WTC11 (cell line): ENCODE data around the gene NDOR1. TPM values are rescaled to one million over a fixed set of nuclear protein-coding genes. Genes with fewer than 3 reads are reported as not detected.

Experiments
- ATAC-seq: fragments of 200-7000 bp; cut with Tn5 transposase; 2 replicates; pipeline ENCODE4 v1.10.0; 2021; ENCODE audit warnings: mild to moderate bottlenecking, moderate library complexity
- CTCF ChIA-PET: fragments of 300-600 bp; sonication (Branson Sonifier 250); formaldehyde crosslinking; loops from one replicate; lab custom pipeline; 2021; ENCODE audit warnings: antibody characterized with exemption; lab: Charles Lee
- POLR2A ChIA-PET: fragments of 350-600 bp; sonication (Branson Sonifier 250); formaldehyde crosslinking; loops from one replicate; lab custom pipeline; 2021; ENCODE audit warnings: antibody characterized with exemption; lab: Charles Lee
- DNase-seq: peaks from one replicate; pipeline ENCODE4 v3.0.0; 2021; ENCODE audit warnings: low spot score
- H3K27ac Mint-ChIP-seq: 2 replicates; pipeline ENCODE4 v1.8.0; 2021; ENCODE audit warnings: mixed read lengths
- H3K27me3 Mint-ChIP-seq: 2 replicates; pipeline ENCODE4 v1.8.0; 2021; ENCODE audit warnings: low read depth, mild to moderate bottlenecking, moderate library complexity, mixed read lengths
- H3K36me3 Mint-ChIP-seq: 2 replicates; pipeline ENCODE4 v1.8.0; 2021; ENCODE audit warnings: mixed read lengths
- H3K4me1 Mint-ChIP-seq: 2 replicates; pipeline ENCODE4 v1.8.0; 2022; ENCODE audit warnings: mixed read lengths
- H3K4me3 Mint-ChIP-seq: 2 replicates; pipeline ENCODE4 v1.8.0; 2021; ENCODE audit warnings: mild to moderate bottlenecking, moderate library complexity, mixed read lengths
- H3K9me3 Mint-ChIP-seq: 2 replicates; pipeline ENCODE4 v1.8.0; 2021; ENCODE audit warnings: mixed read lengths
- ESRRA ChIP-seq: sonication (generic); formaldehyde crosslinking; IDR thresholded peaks from 2 replicates; pipeline ENCODE4 v1.8.1; 2022; ENCODE audit warnings: mild to moderate bottlenecking, missing genetic modification reagents, borderline replicate concordance
- FOXK1 ChIP-seq: sonication (generic); formaldehyde crosslinking; IDR thresholded peaks from 2 replicates; pipeline ENCODE4 v1.8.0; 2022; ENCODE audit warnings: mild to moderate bottlenecking, moderate library complexity, missing genetic modification reagents
- HMGA2 ChIP-seq: fragments of 250-450 bp; sonication (Bioruptor Pico); IDR thresholded peaks from 2 replicates; pipeline ENCODE4 v1.4.0; 2021; ENCODE audit warnings: mild to moderate bottlenecking, moderate library complexity
- IRF2 ChIP-seq: sonication (generic); formaldehyde crosslinking; IDR thresholded peaks from 2 replicates; pipeline ENCODE4 v1.8.0; 2022; ENCODE audit warnings: low read depth, missing genetic modification reagents, borderline replicate concordance
- JUN ChIP-seq: sonication (generic); formaldehyde crosslinking; IDR thresholded peaks from 2 replicates; pipeline ENCODE4 v1.8.0; 2023; ENCODE audit warnings: mild to moderate bottlenecking, missing genetic modification reagents
- NFATC4 ChIP-seq: fragments of 250-450 bp; sonication (Bioruptor Pico); IDR thresholded peaks from 2 replicates; pipeline ENCODE4 v1.9.0; 2021; ENCODE audit warnings: mild to moderate bottlenecking
- NFE2L1 ChIP-seq: sonication (generic); formaldehyde crosslinking; IDR thresholded peaks from 2 replicates; pipeline ENCODE4 v1.8.1; 2023; ENCODE audit warnings: missing genetic modification reagents
- NR2C2 ChIP-seq: sonication (generic); formaldehyde crosslinking; IDR thresholded peaks from 2 replicates; pipeline ENCODE4 v1.8.0; 2022; ENCODE audit warnings: mild to moderate bottlenecking, missing genetic modification reagents
- TEAD1 ChIP-seq: sonication (generic); formaldehyde crosslinking; IDR thresholded peaks from 2 replicates; pipeline ENCODE4 v1.8.0; 2022; ENCODE audit warnings: mild to moderate bottlenecking, missing genetic modification reagents
- TEAD4 ChIP-seq: sonication (generic); formaldehyde crosslinking; IDR thresholded peaks from 2 replicates; pipeline ENCODE4 v1.8.0; 2022; ENCODE audit warnings: mild to moderate bottlenecking, missing genetic modification reagents
- ZBTB21 ChIP-seq: sonication (generic); formaldehyde crosslinking; IDR thresholded peaks from 2 replicates; pipeline ENCODE4 v1.8.1; 2023; ENCODE audit warnings: mild to moderate bottlenecking, missing genetic modification reagents, borderline replicate concordance
- total RNA-seq: library from RNA; stranded (reverse); gene quantifications from 3 replicates; pipeline ENCODE4 v1.2.3, GENCODE V29; 2021
- TF ChIP-seq, protein P1 (sequence below): fragments of 250-450 bp; sonication (Bioruptor Pico); IDR thresholded peaks from 2 replicates; pipeline ENCODE4 v1.9.0; 2021; ENCODE audit warnings: mild to moderate bottlenecking
- TF ChIP-seq, protein P2 (sequence below): fragments of 250-450 bp; sonication (Bioruptor Pico); IDR thresholded peaks from 2 replicates; pipeline ENCODE4 v1.9.0; 2021; ENCODE audit warnings: moderate library complexity, mild to moderate bottlenecking, inconsistent platforms, borderline replicate concordance
- TF ChIP-seq, protein P3 (sequence below): sonication (generic); formaldehyde crosslinking; IDR thresholded peaks from 2 replicates; pipeline ENCODE4 v1.8.1; 2023; ENCODE audit warnings: mild to moderate bottlenecking, missing genetic modification reagents
- TF ChIP-seq, protein P4 (sequence below): fragments of 250-450 bp; sonication (Bioruptor Pico); IDR thresholded peaks from 2 replicates; pipeline ENCODE4 v2.1.2; 2022; ENCODE audit warnings: mild to moderate bottlenecking, moderate library complexity
- TF ChIP-seq, protein P5 (sequence below): sonication (generic); formaldehyde crosslinking; IDR thresholded peaks from 2 replicates; pipeline ENCODE4 v1.8.1; 2022; ENCODE audit warnings: missing genetic modification reagents, borderline replicate concordance
- TF ChIP-seq, protein P6 (sequence below): sonication (generic); formaldehyde crosslinking; IDR thresholded peaks from 2 replicates; pipeline ENCODE4 v1.8.1; 2022; ENCODE audit warnings: low read depth, missing genetic modification reagents, borderline replicate concordance
- TF ChIP-seq, protein P7 (sequence below): sonication (generic); formaldehyde crosslinking; IDR thresholded peaks from 2 replicates; pipeline ENCODE4 v1.8.1; 2022; ENCODE audit warnings: mild to moderate bottlenecking, missing genetic modification reagents, moderate library complexity, borderline replicate concordance

NDOR1 gene
- total RNA-seq, 1 experiment from 2014 or later: 49.0 TPM

DNA sequence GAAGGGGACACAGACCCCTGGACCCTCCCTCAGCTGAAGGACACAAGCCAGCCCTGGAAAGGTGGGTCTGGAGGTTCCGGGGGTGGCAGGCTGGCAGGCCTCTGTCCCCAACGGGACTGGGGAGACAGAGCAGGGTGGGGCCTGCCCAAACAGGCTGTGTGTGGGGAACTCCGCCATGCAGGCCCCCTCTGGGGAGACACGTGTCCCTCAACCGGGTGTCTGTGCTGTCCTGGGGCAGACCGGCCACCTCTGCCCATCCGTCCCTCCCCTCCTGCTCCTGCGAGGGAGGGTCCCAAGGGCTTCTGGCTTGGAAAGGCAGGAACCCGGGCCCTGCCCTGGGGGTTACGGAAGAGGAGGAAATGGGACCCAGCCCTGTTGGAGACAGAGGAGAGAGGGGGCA is 26.6 kb downstream of the NDOR1 start (continued):
- TF ChIP-seq, protein P1, sequence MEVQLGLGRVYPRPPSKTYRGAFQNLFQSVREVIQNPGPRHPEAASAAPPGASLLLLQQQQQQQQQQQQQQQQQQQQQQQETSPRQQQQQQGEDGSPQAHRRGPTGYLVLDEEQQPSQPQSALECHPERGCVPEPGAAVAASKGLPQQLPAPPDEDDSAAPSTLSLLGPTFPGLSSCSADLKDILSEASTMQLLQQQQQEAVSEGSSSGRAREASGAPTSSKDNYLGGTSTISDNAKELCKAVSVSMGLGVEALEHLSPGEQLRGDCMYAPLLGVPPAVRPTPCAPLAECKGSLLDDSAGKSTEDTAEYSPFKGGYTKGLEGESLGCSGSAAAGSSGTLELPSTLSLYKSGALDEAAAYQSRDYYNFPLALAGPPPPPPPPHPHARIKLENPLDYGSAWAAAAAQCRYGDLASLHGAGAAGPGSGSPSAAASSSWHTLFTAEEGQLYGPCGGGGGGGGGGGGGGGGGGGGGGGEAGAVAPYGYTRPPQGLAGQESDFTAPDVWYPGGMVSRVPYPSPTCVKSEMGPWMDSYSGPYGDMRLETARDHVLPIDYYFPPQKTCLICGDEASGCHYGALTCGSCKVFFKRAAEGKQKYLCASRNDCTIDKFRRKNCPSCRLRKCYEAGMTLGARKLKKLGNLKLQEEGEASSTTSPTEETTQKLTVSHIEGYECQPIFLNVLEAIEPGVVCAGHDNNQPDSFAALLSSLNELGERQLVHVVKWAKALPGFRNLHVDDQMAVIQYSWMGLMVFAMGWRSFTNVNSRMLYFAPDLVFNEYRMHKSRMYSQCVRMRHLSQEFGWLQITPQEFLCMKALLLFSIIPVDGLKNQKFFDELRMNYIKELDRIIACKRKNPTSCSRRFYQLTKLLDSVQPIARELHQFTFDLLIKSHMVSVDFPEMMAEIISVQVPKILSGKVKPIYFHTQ (CRISPR knock-in tag): no peak

DNA sequence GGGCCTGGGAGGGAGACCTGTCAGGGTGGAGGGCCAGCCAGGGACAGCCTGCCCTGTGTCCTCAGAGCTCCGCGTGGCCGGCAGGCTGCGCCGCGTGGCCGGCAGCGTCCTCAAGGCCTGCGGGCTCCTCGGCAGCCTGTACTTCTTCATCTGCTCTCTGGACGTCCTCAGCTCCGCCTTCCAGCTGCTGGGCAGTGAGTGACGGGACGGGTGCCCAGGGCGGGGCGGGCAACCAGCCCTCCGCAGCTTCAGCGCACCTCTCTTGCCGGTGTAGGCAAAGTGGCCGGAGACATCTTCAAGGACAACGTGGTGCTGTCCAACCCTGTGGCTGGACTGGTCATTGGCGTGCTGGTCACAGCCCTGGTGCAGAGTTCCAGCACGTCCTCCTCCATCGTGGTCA is 27.0 kb downstream of the NDOR1 start:
- ATAC-seq (no peak), DNase-seq (no peak)
- Mint-ChIP-seq H3K27ac (no peak overlapping the region), H3K4me1 (peaks cover 12% of the 10 kb centered on the region), H3K9me3 (no peaks in the 10 kb centered on the region), H3K36me3 (no peaks in the 10 kb centered on the region), H3K4me3 (no peak overlapping the region), H3K27me3 (no peaks in the 10 kb centered on the region)
- TF ChIP-seq, protein P2, sequence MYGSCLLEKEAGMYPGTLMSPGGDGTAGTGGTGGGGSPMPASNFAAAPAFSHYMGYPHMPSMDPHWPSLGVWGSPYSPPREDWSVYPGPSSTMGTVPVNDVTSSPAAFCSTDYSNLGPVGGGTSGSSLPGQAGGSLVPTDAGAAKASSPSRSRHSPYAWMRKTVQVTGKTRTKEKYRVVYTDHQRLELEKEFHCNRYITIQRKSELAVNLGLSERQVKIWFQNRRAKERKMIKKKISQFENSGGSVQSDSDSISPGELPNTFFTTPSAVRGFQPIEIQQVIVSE (CRISPR knock-in tag): no peak
- TF ChIP-seq NR2C2 (CRISPR knock-in tag) (no peak), FOXK1 (CRISPR knock-in tag) (no peak), ESRRA (CRISPR knock-in tag) (no peak)
- ChIA-PET CTCF (interaction anchor here (0.6 kb wide), 1 partner anchor 9 kb away, joined by 6 read pairs; no protein-coding TSS in a partner anchor), POLR2A (no interaction called here)

DNA sequence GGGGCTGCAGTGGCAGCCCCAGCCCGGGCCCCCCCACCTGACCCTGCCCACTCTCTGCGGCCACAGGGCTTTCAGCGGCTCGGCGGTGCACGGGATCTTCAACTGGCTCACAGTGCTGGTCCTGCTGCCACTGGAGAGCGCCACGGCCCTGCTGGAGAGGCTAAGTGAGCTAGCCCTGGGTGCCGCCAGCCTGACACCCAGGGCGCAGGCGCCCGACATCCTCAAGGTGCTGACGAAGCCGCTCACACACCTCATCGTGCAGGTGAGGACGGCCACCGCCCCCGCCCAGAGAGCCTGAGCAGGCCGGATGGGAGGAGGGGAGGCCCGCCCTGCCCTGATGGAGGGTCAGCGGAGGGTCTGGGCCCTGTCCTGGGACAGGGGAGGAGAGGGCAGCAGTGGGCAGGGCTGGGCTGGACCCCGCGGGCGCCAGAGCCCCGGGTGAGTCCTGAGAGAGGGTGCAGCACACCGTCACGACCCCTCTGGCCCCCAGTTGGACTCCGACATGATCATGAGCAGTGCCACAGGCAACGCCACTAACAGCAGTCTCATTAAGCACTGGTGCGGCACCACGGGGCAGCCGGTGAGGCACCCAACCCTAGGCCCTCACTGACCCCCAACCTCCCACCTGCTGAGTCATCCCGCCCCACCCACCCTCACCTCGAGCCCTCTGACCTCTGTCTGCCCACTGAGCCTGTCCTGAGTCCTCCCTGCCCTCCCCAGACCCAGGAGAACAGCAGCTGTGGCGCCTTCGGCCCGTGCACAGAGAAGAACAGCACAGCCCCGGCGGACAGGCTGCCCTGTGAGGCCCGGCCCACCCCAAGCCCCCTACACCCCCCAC is 27.9 kb downstream of the NDOR1 start:
- CTCF ChIA-PET: interaction anchor here (0.5 to 4.6 kb wide), 8 partner anchors 9 to 187 kb away, joined by 3 to 143 read pairs (median 3); partner anchors contain the start of genes CYSRT1, NPDC1, RNF208 and RNF224
- Mint-ChIP-seq H3K36me3 (no peaks in the 10 kb centered on the region), H3K9me3 (no peaks in the 10 kb centered on the region), H3K27ac (no peak overlapping the region), H3K4me3 (no peak overlapping the region), H3K4me1 (peaks cover 13% of the 10 kb centered on the region), H3K27me3 (no peaks in the 10 kb centered on the region)
- DNase-seq: no peak
- no peak for ATAC-seq
- POLR2A ChIA-PET: no interaction called here
- no peak for TF ChIP-seq HMGA2 (CRISPR knock-in tag)
- TF ChIP-seq, protein P3, sequence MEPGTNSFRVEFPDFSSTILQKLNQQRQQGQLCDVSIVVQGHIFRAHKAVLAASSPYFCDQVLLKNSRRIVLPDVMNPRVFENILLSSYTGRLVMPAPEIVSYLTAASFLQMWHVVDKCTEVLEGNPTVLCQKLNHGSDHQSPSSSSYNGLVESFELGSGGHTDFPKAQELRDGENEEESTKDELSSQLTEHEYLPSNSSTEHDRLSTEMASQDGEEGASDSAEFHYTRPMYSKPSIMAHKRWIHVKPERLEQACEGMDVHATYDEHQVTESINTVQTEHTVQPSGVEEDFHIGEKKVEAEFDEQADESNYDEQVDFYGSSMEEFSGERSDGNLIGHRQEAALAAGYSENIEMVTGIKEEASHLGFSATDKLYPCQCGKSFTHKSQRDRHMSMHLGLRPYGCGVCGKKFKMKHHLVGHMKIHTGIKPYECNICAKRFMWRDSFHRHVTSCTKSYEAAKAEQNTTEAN (CRISPR knock-in tag): no peak
- TF ChIP-seq IRF2 (CRISPR knock-in tag): no peak
- TF ChIP-seq, protein P4, sequence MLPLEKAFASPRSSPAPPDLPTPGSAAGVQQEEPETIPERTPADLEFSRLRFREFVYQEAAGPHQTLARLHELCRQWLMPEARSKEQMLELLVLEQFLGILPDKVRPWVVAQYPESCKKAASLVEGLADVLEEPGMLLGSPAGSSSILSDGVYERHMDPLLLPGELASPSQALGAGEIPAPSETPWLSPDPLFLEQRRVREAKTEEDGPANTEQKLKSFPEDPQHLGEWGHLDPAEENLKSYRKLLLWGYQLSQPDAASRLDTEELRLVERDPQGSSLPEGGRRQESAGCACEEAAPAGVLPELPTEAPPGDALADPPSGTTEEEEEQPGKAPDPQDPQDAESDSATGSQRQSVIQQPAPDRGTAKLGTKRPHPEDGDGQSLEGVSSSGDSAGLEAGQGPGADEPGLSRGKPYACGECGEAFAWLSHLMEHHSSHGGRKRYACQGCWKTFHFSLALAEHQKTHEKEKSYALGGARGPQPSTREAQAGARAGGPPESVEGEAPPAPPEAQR (CRISPR knock-in tag): no peak
- TF ChIP-seq NFATC4: no peak
- TF ChIP-seq ZBTB21 (CRISPR knock-in tag): no peak
- no peak for TF ChIP-seq NFE2L1 (CRISPR knock-in tag)
- TF ChIP-seq, protein P5, sequence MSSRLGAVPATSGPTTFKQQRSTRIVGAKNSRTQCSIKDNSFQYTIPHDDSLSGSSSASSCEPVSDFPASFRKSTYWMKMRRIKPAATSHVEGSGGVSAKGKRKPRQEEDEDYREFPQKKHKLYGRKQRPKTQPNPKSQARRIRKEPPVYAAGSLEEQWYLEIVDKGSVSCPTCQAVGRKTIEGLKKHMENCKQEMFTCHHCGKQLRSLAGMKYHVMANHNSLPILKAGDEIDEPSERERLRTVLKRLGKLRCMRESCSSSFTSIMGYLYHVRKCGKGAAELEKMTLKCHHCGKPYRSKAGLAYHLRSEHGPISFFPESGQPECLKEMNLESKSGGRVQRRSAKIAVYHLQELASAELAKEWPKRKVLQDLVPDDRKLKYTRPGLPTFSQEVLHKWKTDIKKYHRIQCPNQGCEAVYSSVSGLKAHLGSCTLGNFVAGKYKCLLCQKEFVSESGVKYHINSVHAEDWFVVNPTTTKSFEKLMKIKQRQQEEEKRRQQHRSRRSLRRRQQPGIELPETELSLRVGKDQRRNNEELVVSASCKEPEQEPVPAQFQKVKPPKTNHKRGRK (CRISPR knock-in tag): no peak
- no peak for TF ChIP-seq TEAD4 (CRISPR knock-in tag)
- TF ChIP-seq TEAD1 (CRISPR knock-in tag): no peak
- TF ChIP-seq, protein P6, sequence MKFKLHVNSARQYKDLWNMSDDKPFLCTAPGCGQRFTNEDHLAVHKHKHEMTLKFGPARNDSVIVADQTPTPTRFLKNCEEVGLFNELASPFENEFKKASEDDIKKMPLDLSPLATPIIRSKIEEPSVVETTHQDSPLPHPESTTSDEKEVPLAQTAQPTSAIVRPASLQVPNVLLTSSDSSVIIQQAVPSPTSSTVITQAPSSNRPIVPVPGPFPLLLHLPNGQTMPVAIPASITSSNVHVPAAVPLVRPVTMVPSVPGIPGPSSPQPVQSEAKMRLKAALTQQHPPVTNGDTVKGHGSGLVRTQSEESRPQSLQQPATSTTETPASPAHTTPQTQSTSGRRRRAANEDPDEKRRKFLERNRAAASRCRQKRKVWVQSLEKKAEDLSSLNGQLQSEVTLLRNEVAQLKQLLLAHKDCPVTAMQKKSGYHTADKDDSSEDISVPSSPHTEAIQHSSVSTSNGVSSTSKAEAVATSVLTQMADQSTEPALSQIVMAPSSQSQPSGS (CRISPR knock-in tag): no peak
- TF ChIP-seq, protein P7, sequence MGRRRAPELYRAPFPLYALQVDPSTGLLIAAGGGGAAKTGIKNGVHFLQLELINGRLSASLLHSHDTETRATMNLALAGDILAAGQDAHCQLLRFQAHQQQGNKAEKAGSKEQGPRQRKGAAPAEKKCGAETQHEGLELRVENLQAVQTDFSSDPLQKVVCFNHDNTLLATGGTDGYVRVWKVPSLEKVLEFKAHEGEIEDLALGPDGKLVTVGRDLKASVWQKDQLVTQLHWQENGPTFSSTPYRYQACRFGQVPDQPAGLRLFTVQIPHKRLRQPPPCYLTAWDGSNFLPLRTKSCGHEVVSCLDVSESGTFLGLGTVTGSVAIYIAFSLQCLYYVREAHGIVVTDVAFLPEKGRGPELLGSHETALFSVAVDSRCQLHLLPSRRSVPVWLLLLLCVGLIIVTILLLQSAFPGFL (CRISPR knock-in tag): no peak
- TF ChIP-seq JUN: no peak
